ENCODE results near the gene FLOT1.
"Not testable (repeated sequence)": the region's sequence is repeated elsewhere in the genome, so short reads cannot be mapped to it uniquely, and the experiment has no call there.

The FLOT1 gene

DNA sequence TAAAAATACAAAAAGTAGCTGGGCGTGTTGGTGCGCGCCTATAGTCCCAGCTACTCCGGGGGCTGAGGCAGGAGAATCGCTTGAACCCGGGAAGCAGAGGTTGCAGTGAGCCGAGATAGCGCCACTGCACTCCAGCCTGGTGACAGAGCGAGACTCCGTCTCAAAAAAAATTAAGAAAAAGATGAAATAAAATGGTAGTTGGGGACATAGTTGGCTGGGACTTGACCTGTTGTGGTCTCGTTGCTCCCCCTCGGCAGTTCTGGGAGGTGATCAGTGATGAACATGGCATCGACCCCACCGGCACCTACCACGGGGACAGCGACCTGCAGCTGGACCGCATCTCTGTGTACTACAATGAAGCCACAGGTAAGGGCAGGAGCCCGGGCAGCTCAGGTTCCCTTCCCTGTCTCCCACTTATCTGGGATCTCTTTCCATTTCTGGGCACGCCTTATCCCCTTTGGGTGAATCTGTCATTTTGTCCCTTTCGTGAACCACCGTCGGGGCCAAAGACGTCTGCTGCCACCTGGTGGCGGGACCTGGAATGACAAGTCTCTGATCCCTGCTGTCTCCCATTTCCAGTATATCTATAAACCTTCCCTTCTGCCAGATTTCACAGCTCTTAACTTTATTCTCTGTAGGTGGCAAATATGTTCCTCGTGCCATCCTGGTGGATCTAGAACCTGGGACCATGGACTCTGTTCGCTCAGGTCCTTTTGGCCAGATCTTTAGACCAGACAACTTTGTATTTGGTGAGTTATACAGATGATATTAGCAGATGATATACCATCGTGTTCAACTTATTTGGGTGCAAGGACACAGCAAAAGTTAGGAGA lies 20.0 kb downstream of the FLOT1 start:
- no peaks in the 10 kb centered on the region for H4K20me1 ChIP-seq (ENCODE audit: insufficient read depth, low read length)
- H3K36me3 ChIP-seq (ENCODE audit: insufficient read depth, low read length), result peaks cover 55% of the 10 kb centered on the region
- H3F3A ChIP-seq (ENCODE audit: insufficient read depth, low read length), result peaks cover 35% of the 10 kb centered on the region

GRCh38 chr6:30722025-30722279 lies 20.5 kb downstream of the FLOT1 start:
- peaks cover 30% of the 10 kb centered on the region for H3F3A ChIP-seq (ENCODE audit: insufficient read depth, low read length)
- H3K27ac ChIP-seq (ENCODE audit: low read depth, low read length, poor library complexity, severe bottlenecking), result peak overlapping the region; percentile 92
- H3K4me1 ChIP-seq (ENCODE audit: insufficient read depth, low read length, severe bottlenecking), result peaks cover 34% of the 10 kb centered on the region
- H3K9me2 ChIP-seq (ENCODE audit: low read depth, low read length); H2AFZ ChIP-seq (ENCODE audit: low read length); H3K9me3 ChIP-seq (ENCODE audit: low read length); H3K27me3 ChIP-seq (ENCODE audit: insufficient read depth, low read length); H4K20me1 ChIP-seq (ENCODE audit: insufficient read depth, low read length): not testable (repeated sequence)
- peak overlapping the region; percentile 88 for H3K4me2 ChIP-seq (ENCODE audit: low read length)
- H3K9ac ChIP-seq (ENCODE audit: low read length), result peak overlapping the region; percentile 97
- peaks cover 54% of the 10 kb centered on the region for H3K36me3 ChIP-seq (ENCODE audit: insufficient read depth, low read length)
- peaks cover 24% of the 10 kb centered on the region for H3K79me2 ChIP-seq (ENCODE audit: insufficient read depth, low read length)
- peak overlapping the region; percentile 100 for H3K4me3 ChIP-seq (ENCODE audit: low read depth, low read length, poor library complexity, severe bottlenecking)

More for the DNA sequence above, 20.0 kb downstream of the FLOT1 start:
- TF ChIP-seq EZH2 (IDR thresholded peaks at IDR 0.05; ENCODE audit: borderline replicate concordance, low read length), result no peak
- TF ChIP-seq, protein P1, sequence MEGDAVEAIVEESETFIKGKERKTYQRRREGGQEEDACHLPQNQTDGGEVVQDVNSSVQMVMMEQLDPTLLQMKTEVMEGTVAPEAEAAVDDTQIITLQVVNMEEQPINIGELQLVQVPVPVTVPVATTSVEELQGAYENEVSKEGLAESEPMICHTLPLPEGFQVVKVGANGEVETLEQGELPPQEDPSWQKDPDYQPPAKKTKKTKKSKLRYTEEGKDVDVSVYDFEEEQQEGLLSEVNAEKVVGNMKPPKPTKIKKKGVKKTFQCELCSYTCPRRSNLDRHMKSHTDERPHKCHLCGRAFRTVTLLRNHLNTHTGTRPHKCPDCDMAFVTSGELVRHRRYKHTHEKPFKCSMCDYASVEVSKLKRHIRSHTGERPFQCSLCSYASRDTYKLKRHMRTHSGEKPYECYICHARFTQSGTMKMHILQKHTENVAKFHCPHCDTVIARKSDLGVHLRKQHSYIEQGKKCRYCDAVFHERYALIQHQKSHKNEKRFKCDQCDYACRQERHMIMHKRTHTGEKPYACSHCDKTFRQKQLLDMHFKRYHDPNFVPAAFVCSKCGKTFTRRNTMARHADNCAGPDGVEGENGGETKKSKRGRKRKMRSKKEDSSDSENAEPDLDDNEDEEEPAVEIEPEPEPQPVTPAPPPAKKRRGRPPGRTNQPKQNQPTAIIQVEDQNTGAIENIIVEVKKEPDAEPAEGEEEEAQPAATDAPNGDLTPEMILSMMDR (IDR thresholded peaks at IDR 0.05; ENCODE audit: low read length), result peak; percentile 95
- H3K4me2 ChIP-seq (ENCODE audit: low read length), result peak overlapping the region; percentile 88
- H3K27ac ChIP-seq (ENCODE audit: low read depth, low read length, poor library complexity, severe bottlenecking), result peak overlapping the region; percentile 92
- no peak overlapping the region for H2AFZ ChIP-seq (ENCODE audit: low read length)
- H3K79me2 ChIP-seq (ENCODE audit: insufficient read depth, low read length), result peaks cover 24% of the 10 kb centered on the region
- peaks cover 34% of the 10 kb centered on the region for H3K4me1 ChIP-seq (ENCODE audit: insufficient read depth, low read length, severe bottlenecking)
- no peaks in the 10 kb centered on the region for H3K27me3 ChIP-seq (ENCODE audit: insufficient read depth, low read length)
- H3K4me3 ChIP-seq (ENCODE audit: low read depth, low read length, poor library complexity, severe bottlenecking), result peak overlapping the region; percentile 100
- H3K9me2 ChIP-seq (ENCODE audit: low read depth, low read length), result no peaks in the 10 kb centered on the region
- no peaks in the 10 kb centered on the region for H3K9me3 ChIP-seq (ENCODE audit: low read length)
- H3K9ac ChIP-seq (ENCODE audit: low read length), result peak overlapping the region; percentile 97

- Histone ChIP-seq H3K9ac (ENCODE audit: low read length) (peak overlapping the region; percentile 100), H4K20me1 (ENCODE audit: insufficient read depth, low read length) (no peaks in the 10 kb centered on the region), H3K36me3 (ENCODE audit: insufficient read depth, low read length) (peaks cover 54% of the 10 kb centered on the region), H3F3A (ENCODE audit: insufficient read depth, low read length) (peaks cover 25% of the 10 kb centered on the region), H2AFZ (ENCODE audit: low read length) (no peak overlapping the region), H3K79me2 (ENCODE audit: insufficient read depth, low read length) (peaks cover 24% of the 10 kb centered on the region), H3K9me3 (ENCODE audit: low read length) (no peaks in the 10 kb centered on the region), H3K4me2 (ENCODE audit: low read length) (peak overlapping the region; percentile 88), H3K27ac (ENCODE audit: low read depth, low read length, poor library complexity, severe bottlenecking) (peak overlapping the region; percentile 97), H3K9me2 (ENCODE audit: low read depth, low read length) (no peaks in the 10 kb centered on the region), H3K4me3 (ENCODE audit: low read depth, low read length, poor library complexity, severe bottlenecking) (peak overlapping the region; percentile 100), H3K27me3 (ENCODE audit: insufficient read depth, low read length) (no peaks in the 10 kb centered on the region), H3K4me1 (ENCODE audit: insufficient read depth, low read length, severe bottlenecking) (peaks cover 38% of the 10 kb centered on the region)
- TF ChIP-seq, protein P1 (IDR thresholded peaks at IDR 0.05; ENCODE audit: low read length), result no peak
- TF ChIP-seq EZH2 (IDR thresholded peaks at IDR 0.05; ENCODE audit: borderline replicate concordance, low read length), result no peak
Observed at GRCh38 chr6:30721198-30722024, 21.1 kb downstream of the FLOT1 start.

Measured in OCI-LY1 (cell line).